K562 (cell line): ENCODE measurements around the gene C1R.

ENCODE experiments used
- JUNB ChIP-seq: fragments of 450-650 bp; formaldehyde crosslinking; conservative IDR thresholded peaks from 2 replicates; pipeline ENCODE4 v1.4.0; 2020; ENCODE audit warnings: mild to moderate bottlenecking
- NFE2 ChIP-seq: IDR thresholded peaks from 2 replicates; pipeline ENCODE4 v1.6.1; 2014; ENCODE audit warnings: antibody characterized with exemption, low read depth
- NFIC ChIP-seq: fragments of 450-650 bp; IDR thresholded peaks from 2 replicates; pipeline ENCODE4 v1.6.1; 2017; ENCODE audit warnings: mild to moderate bottlenecking, inconsistent platforms
- PURB ChIP-seq: sonication (generic); formaldehyde crosslinking; IDR thresholded peaks from 2 replicates; pipeline ENCODE4 v1.9.0; 2021; ENCODE audit warnings: low read depth, mild to moderate bottlenecking, missing genetic modification reagents
- RAD21 ChIP-seq, 2 experiments: fragments of 250-450 bp in 1 of 2; fragments of 450-650 bp in 1 of 2; sonication (Bioruptor Pico) in 1 of 2; formaldehyde crosslinking in 1 of 2; IDR thresholded peaks in 1 of 2; conservative IDR thresholded peaks in 1 of 2; 2 replicates each; pipeline versions ENCODE4 v1.4.0 to v1.8.0; 2020 to 2022; ENCODE audit warnings: mild to moderate bottlenecking in 2 of 2, moderate library complexity in 1 of 2
- SIN3A ChIP-seq, 2 experiments: fragments of 150-350 bp in 1 of 2; IDR thresholded peaks; 2 replicates each; pipeline ENCODE4 v1.6.1; 2011 to 2016; ENCODE audit warnings: borderline replicate concordance in 2 of 2, low read depth in 2 of 2, low read length in 2 of 2, mild to moderate bottlenecking in 2 of 2, moderate library complexity in 2 of 2; ENCODE audit not compliant: control insufficient read depth in 1 of 2
- TAF1 ChIP-seq: IDR thresholded peaks from 2 replicates; pipeline ENCODE4 v1.6.1; 2011; ENCODE audit warnings: mild to moderate bottlenecking, low read length, moderate library complexity; ENCODE audit not compliant: insufficient read depth, control insufficient read depth, severe bottlenecking; ENCODE audit errors: extremely low read depth

DNA sequence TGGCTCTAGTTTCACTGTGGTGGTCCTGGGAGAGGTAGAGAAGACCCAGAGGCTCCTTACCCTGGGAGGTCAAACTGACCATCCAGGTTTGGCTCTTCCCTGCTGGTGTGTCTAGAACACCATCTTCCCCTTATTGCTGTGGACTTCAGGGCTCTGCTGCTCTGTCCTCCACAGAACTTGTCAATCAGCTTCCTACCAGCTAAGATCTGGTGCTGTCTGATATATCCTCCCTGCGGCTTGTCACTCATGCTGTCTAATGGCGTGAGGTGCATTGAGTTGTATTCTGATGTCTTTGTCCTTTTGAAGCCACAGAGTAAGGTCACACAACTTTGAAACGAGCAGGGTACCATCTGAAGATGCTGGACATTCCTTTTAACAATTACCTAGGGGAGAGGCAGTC lies 24.0 kb upstream of the C1R start:
- TF ChIP-seq NFIC (no peak), TAF1 (no peak), RAD21 (CRISPR knock-in tag; conservative IDR thresholded peaks at IDR 0.05 in 1 of 2, IDR thresholded peaks at IDR 0.05 in 1 of 2) (no peak), PURB (CRISPR knock-in tag) (no peak), NFE2 (no peak), SIN3A (IDR thresholded peaks at IDR 0.05; ENCODE audit: borderline replicate concordance in 2 of 2, control insufficient read depth in 1 of 2, low read depth in 2 of 2, low read length in 2 of 2) (no peak), JUNB (CRISPR knock-in tag) (no peak)
